H9 (cell line): Measurements from ENCODE around the gene RASSF9. TPM values are rescaled to one million over a fixed set of nuclear protein-coding genes. Genes with fewer than 3 reads are reported as not detected.

Experiments
- DNase-seq: peaks from one replicate; pipeline ENCODE4 v3.0.0-alpha.2; 2017
- H2AFZ ChIP-seq: one replicate; pipeline ENCODE4 v1.6.1; 2013; ENCODE audit warnings: mild to moderate bottlenecking, low read length, control low read depth, moderate library complexity
- H2AK5ac ChIP-seq: 2 replicates; pipeline ENCODE4 v1.6.1; 2013; ENCODE audit warnings: low read length, control low read depth, mixed read lengths; ENCODE audit not compliant: insufficient read length
- H2BK120ac ChIP-seq: one replicate; pipeline ENCODE4 v1.6.1; 2013; ENCODE audit warnings: low read depth, mild to moderate bottlenecking, low read length, control low read depth, inconsistent platforms; ENCODE audit not compliant: poor library complexity, severe bottlenecking
- H2BK12ac ChIP-seq: 2 replicates; pipeline ENCODE4 v1.6.1; 2013; ENCODE audit warnings: low read length, control low read depth, mixed read lengths, low read depth; ENCODE audit not compliant: insufficient read length
- H2BK15ac ChIP-seq: 2 replicates; pipeline ENCODE4 v1.6.1; 2013; ENCODE audit warnings: low read depth, low read length, control low read depth
- H2BK20ac ChIP-seq: one replicate; pipeline ENCODE4 v1.6.1; 2013; ENCODE audit warnings: low read depth, mild to moderate bottlenecking, low read length, control low read depth, inconsistent platforms; ENCODE audit not compliant: poor library complexity, severe bottlenecking
- H2BK5ac ChIP-seq: 2 replicates; pipeline ENCODE4 v1.6.1; 2013; ENCODE audit warnings: low read length, control low read depth, mixed read lengths; ENCODE audit not compliant: insufficient read length
- H3K14ac ChIP-seq: 2 replicates; pipeline ENCODE4 v1.6.1; 2013; ENCODE audit warnings: low read length, control low read depth; ENCODE audit not compliant: insufficient read depth
- H3K18ac ChIP-seq: 2 replicates; pipeline ENCODE4 v1.6.1; 2013; ENCODE audit warnings: low read depth, mild to moderate bottlenecking, mixed read lengths, low read length, control low read depth; ENCODE audit not compliant: insufficient read length
- H3K23ac ChIP-seq: 2 replicates; pipeline ENCODE4 v1.6.1; 2013; ENCODE audit warnings: low read length, control low read depth, mixed read lengths, low read depth; ENCODE audit not compliant: insufficient read length
- H3K23me2 ChIP-seq: 2 replicates; pipeline ENCODE4 v1.6.1; 2013; ENCODE audit warnings: low read depth, mild to moderate bottlenecking, mixed read lengths, low read length, control low read depth; ENCODE audit not compliant: insufficient read length, poor library complexity, severe bottlenecking
- H3K27ac ChIP-seq: 2 replicates; pipeline ENCODE4 v1.5.1; 2013; ENCODE audit warnings: low read length, control low read depth, mixed read lengths, low read depth; ENCODE audit not compliant: insufficient read length
- H3K27me3 ChIP-seq: 2 replicates; pipeline ENCODE4 v1.6.1; 2013; ENCODE audit warnings: low read length, control low read depth, inconsistent platforms; ENCODE audit not compliant: insufficient read depth
- H3K4ac ChIP-seq: 2 replicates; pipeline ENCODE4 v1.6.1; 2013; ENCODE audit warnings: low read depth, mild to moderate bottlenecking, control low read depth, inconsistent platforms, low read length, moderate library complexity
- H3K4me1 ChIP-seq: 2 replicates; pipeline ENCODE4 v1.6.1; 2013; ENCODE audit warnings: low read length, control low read depth, inconsistent platforms; ENCODE audit not compliant: insufficient read depth
- H3K4me2 ChIP-seq: 2 replicates; pipeline ENCODE4 v1.6.1; 2013; ENCODE audit warnings: low read length, control low read depth, mixed read lengths; ENCODE audit not compliant: insufficient read length, insufficient read depth
- H3K56ac ChIP-seq: 2 replicates; pipeline ENCODE4 v1.6.1; 2013; ENCODE audit warnings: low read depth, mild to moderate bottlenecking, mixed read lengths, low read length, control low read depth; ENCODE audit not compliant: insufficient read length
- H3K79me1 ChIP-seq: 2 replicates; pipeline ENCODE4 v1.6.1; 2013; ENCODE audit warnings: low read depth, mild to moderate bottlenecking, moderate library complexity, low read length, control low read depth, inconsistent platforms; ENCODE audit not compliant: insufficient read depth, poor library complexity, severe bottlenecking
- H3K79me2 ChIP-seq: 2 replicates; pipeline ENCODE4 v1.6.1; 2013; ENCODE audit warnings: low read length, control low read depth, inconsistent platforms; ENCODE audit not compliant: insufficient read depth
- H3K9ac ChIP-seq: 2 replicates; pipeline ENCODE4 v1.6.1; 2013; ENCODE audit warnings: low read length, control low read depth, mixed read lengths; ENCODE audit not compliant: insufficient read length; ENCODE audit errors: extremely low read depth
- H3K9me3 ChIP-seq: one replicate; pipeline ENCODE4 v1.6.1; 2013; ENCODE audit warnings: low read depth, low read length, inconsistent platforms; ENCODE audit not compliant: control insufficient read depth
- H3T11ph ChIP-seq: one replicate; pipeline ENCODE4 v1.6.1; 2013; ENCODE audit warnings: mild to moderate bottlenecking, low read length, control low read depth, inconsistent platforms
- H4K20me1 ChIP-seq: one replicate; pipeline ENCODE4 v1.6.1; 2013; ENCODE audit not compliant: control insufficient read depth, insufficient read length, insufficient read depth
- H4K5ac ChIP-seq: 2 replicates; pipeline ENCODE4 v1.6.1; 2013; ENCODE audit warnings: low read depth, mild to moderate bottlenecking, mixed read lengths, low read length, control low read depth; ENCODE audit not compliant: insufficient read length
- H4K8ac ChIP-seq: replicated peaks from 2 replicates; pipeline ENCODE4 v1.6.1; 2013; ENCODE audit warnings: low read length, control low read depth, mixed read lengths, low read depth; ENCODE audit not compliant: insufficient read length
- H4K91ac ChIP-seq: 2 replicates; pipeline ENCODE4 v1.6.1; 2013; ENCODE audit warnings: low read depth, mild to moderate bottlenecking, moderate library complexity, mixed read lengths, low read length, control low read depth; ENCODE audit not compliant: insufficient read length
- H3K27ac Mint-ChIP-seq, 3 experiments: 2 replicates in 2 of 3; 3 replicates in 1 of 3; pipeline ENCODE4 v1.8.0; 2020 to 2021; ENCODE audit warnings: mixed read lengths in 3 of 3, mild to moderate bottlenecking in 1 of 3, moderate library complexity in 1 of 3
- H3K27me3 Mint-ChIP-seq: 2 replicates; pipeline ENCODE4 v1.8.0; 2021; ENCODE audit warnings: low read depth, mild to moderate bottlenecking, moderate library complexity, mixed read lengths
- H3K36me3 Mint-ChIP-seq, 3 experiments: 2 replicates in 2 of 3; 3 replicates in 1 of 3; pipeline ENCODE4 v1.8.0; 2020 to 2021; ENCODE audit warnings: low read depth in 3 of 3, mixed read lengths in 3 of 3; ENCODE audit not compliant: insufficient read depth in 1 of 3
- H3K4me1 Mint-ChIP-seq, 2 experiments: 2 replicates each; pipeline ENCODE4 v1.8.0; 2020; ENCODE audit warnings: mixed read lengths in 2 of 2
- H3K4me3 Mint-ChIP-seq, 2 experiments: 2 replicates in 1 of 2; 3 replicates in 1 of 2; pipeline ENCODE4 v1.8.0; 2020 to 2021; ENCODE audit warnings: mild to moderate bottlenecking in 2 of 2, mixed read lengths in 2 of 2, moderate library complexity in 1 of 2
- H3K9me3 Mint-ChIP-seq, 2 experiments: 2 replicates in 1 of 2; 3 replicates in 1 of 2; pipeline ENCODE4 v1.8.0; 2020; ENCODE audit warnings: mild to moderate bottlenecking in 2 of 2, mixed read lengths in 2 of 2, moderate library complexity in 1 of 2
- CTCF ChIP-seq: fragments of 200-600 bp; sonication (generic); conservative IDR thresholded peaks from 3 replicates; pipeline ENCODE4 v1.8.0; 2021; ENCODE audit warnings: antibody characterized with exemption, mild to moderate bottlenecking
- WGBS: extraction: QIAGEN DNeasy Blood & Tissue Kit; methylation state at CpG from one replicate; pipeline ENCODE4 v1.1.7; 2013; ENCODE audit warnings: missing lambda C conversion rate, low lambda C conversion rate, mixed read lengths; ENCODE audit not compliant: insufficient read length; ENCODE audit errors: extremely low coverage; 5-methylcytosine and 5-hydroxymethylcytosine counted together
- total RNA-seq: library from RNA; stranded (reverse); gene quantifications from 2 replicates; pipeline ENCODE4 v1.2.1, GENCODE V29; 2021

Gene RASSF9
- total RNA-seq, 1 experiment from 2014 or later, result 0.04 TPM

- Histone ChIP-seq H3K27ac (no peak overlapping the region), H3K4ac (no peak overlapping the region), H3K18ac (no peak overlapping the region), H3K56ac (no peak overlapping the region), H2BK5ac (no peak overlapping the region), H2BK20ac (no peak overlapping the region), H4K5ac (no peak overlapping the region), H4K20me1 (no peaks in the 10 kb centered on the region), H2BK120ac (no peak overlapping the region), H2AK5ac (no peak overlapping the region), H3K79me2 (no peaks in the 10 kb centered on the region), H3K23me2 (no peaks in the 10 kb centered on the region), H2AFZ (no peak overlapping the region), H3K9me3 (no peaks in the 10 kb centered on the region), H3K79me1 (no peaks in the 10 kb centered on the region), H3K14ac (no peak overlapping the region; the same call in 1 of the 2 replicates), H3T11ph (no peak overlapping the region), H3K4me1 (no peaks in the 10 kb centered on the region), H3K23ac (no peak overlapping the region), H2BK15ac (no peak overlapping the region), H4K91ac (no peak overlapping the region), H2BK12ac (no peak overlapping the region), H4K8ac (no peak overlapping the region), H3K4me2 (no peak overlapping the region), H3K27me3 (no peaks in the 10 kb centered on the region), H3K9ac (no peak overlapping the region)
- Mint-ChIP-seq H3K27ac (no peak overlapping the region), H3K4me1 (no peaks in the 10 kb centered on the region), H3K27me3 (no peaks in the 10 kb centered on the region; the same call in 1 of the 2 replicates), H3K4me3 (no peak overlapping the region), H3K36me3 (peaks cover 0 to 8% (median 2%) of the 10 kb centered on the region in 3 experiments; a peak in 3 of 7 replicates), H3K9me3 (peaks cover 9% of the 10 kb centered on the region in 2 experiments; a peak in 4 of 5 replicates)
- no peak for TF ChIP-seq CTCF
- no peak for DNase-seq
- no CpG with 5 or more reads among the region's 6 CpGs for WGBS
Observed at GRCh38 chr12:85855305-85855704, 19.1 kb upstream of the RASSF9 start.
